GM21447 (cell line): ENCODE measurements around the gene TRPC6.

Source experiments
- ATAC-seq: cut with Tn5 transposase; IDR thresholded peaks from one replicate; pipeline ENCODE4 v1.9.1; 2021; ENCODE audit not compliant: unreplicated experiment

TRPC6 gene

GRCh38 chr11:101583251-101584128 lies at the start of gene TRPC6:
TSS of gene TRPC6 (minus strand) at chr11:101584007. CDS start at chr11:101583503, 504 bp downstream.
- no peak for ATAC-seq

DNA sequence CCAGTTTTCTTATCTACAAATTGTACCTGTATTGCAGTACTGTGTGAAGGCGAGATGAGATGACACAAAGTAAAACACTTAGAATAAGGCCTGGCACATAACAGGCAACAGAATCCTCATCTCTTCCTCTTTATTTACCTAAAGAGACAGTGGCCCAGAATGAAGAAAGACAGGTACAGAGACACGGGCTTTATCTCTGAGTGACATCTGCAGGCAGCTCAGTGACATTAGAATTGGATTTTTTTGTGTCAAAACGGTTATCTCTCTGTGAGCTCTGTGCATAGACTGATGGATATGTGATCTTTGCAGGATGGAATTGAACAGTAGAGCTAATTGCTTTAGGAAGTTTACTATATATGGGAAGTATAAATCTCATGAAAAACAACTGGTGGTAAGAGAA lies 36.2 kb upstream of the TRPC6 start:
- no peak for ATAC-seq

DNA sequence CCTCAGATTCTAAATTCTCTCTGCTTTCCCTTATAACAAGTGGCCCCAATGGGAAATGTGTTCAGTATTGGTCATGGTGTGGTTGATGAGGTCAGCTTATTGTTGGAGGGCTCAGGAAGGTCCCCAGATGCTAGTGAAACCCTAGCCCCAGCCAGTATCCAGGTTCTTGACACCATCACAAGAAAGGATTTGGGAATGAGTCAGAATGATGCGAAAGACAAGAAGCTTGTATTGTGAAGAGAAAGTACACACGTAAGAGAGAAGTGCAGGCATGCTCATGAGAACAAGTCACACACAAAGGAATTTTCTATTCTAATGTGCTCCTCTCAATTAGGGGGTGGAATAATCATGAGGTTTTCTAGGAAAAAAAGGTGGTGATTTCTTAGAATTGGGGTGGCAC lies 34.9 kb upstream of the TRPC6 start:
- no peak for ATAC-seq

DNA sequence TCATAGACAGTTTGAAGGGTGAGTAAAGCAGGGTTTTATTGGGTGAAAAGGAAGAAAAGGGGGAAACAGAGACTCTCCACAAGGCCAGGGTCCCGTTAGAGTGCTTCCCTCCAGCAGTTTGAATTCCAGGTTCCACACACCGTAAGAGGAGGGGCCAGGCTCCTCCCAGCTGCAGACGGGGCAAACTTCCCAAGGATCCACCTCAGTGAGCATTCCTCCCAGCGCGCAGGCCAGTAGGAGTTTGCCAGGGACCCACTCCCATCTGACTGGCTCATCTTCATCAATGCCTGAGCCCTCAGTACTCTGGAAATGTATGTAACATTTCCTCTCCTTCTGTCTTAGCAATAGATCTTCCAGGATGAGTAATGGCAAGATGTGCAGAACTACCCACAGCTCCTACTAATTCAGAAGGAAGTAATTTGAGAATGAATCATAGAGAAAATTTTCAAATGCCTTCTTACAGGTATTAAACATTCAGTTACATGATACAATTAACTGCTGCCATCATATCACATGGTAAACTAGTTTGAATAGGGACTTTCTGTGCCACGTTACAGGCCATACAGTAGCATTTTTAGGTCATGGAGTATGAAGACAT lies 34.0 kb upstream of the TRPC6 start:
- ATAC-seq = no peak

DNA sequence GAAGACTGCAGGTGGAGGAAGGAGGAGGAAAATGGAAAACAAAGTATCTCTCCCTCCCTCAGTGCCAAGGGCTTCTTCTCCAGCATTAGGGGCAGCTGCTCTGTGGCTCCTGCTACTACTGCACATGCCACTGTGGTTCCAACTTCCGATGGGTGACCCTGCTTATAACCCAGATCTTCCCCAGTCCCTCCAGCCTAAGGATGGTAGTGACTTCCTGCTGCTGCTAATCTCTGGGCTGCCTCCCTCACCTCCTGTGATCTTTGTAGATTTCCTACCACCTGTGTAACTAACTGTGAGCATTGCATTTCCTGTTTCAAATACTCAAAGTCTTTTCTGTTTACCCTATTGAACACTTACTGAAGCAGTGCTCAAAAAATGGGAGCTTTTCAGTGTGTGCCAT lies 28.7 kb upstream of the TRPC6 start:
- no peak for ATAC-seq

- no peak for ATAC-seq
Measured at GRCh38 chr11:101600924-101601323, 17.1 kb upstream of the TRPC6 start.

DNA sequence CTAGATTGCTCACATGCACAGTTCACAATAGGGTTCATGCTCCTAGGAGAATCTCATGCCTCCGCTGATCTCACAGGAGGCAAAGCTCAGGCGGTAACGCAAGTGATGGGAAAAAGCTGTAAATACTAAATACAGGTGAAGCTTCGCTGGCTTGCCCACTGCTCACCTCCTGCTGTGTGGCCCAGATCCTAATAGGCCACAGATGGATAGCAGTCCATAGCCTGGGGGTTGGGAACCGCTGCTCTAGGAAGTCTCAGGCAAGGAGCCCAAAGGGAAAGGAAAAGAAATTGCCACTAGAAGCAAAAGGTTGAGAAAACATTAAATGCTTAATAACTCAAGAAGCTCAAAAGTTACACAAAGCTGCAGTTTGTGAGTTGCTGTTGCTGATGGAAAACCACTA lies 3.2 kb upstream of the TRPC6 start:
- no peak for ATAC-seq

- ATAC-seq = no peak
Measured at GRCh38 chr11:101584655-101585054, 848 bp upstream of the TRPC6 start.

- no peak for ATAC-seq
Measured at GRCh38 chr11:101584129-101584515, 315 bp upstream of the TRPC6 start.

DNA sequence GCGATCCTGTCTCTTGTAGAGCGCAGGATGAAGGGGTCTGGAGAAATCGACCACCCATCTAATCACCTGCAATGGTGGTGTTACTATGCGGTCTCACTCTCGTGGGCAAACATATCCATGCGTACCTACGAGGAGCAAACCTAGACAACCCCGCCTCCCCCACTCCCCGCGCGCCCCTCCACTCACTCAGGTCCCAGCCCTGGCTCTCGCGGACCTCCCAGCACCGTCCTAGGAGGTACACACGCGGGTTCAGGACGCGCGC lies 887 bp downstream of the TRPC6 start:
- ATAC-seq = no peak

DNA sequence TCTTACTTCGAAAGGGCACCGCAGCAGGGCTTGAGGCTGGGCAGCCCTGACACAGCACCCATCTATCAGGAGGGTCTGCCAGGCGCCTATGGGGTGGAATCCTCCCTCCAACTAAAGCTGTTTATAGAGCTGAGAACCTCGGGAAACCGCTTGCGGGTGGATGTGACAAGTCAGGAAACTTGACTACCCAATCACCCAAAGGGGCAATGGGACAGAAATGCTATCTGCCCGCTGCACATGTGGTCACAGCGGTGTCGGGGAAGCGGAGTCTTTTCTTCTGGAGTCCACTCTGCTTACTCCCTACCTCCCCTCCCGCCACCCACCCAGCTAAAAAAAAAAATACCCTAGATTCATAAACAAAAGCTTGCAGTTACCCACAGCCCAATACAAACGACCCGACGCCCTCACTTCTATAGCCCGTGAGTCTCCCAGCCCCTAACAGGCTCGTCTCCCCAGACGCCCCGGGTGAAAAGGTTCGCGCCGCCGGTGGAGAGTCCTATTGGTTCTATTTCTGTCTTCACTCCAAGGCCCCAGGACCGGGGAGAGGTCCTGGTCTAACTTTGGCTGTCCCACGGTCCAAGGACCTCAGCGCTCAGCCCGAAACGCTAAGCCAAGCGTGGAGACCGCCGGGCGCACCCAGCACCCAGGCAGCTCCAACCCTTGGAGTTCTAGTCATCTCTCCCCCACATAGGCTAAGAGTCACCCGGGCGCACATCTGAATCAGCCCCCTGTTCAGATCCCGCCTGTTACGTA lies 1.4 kb downstream of the TRPC6 start:
- no peak for ATAC-seq

- ATAC-seq = no peak
Measured at GRCh38 chr11:101577461-101577860, 6.3 kb downstream of the TRPC6 start.

DNA sequence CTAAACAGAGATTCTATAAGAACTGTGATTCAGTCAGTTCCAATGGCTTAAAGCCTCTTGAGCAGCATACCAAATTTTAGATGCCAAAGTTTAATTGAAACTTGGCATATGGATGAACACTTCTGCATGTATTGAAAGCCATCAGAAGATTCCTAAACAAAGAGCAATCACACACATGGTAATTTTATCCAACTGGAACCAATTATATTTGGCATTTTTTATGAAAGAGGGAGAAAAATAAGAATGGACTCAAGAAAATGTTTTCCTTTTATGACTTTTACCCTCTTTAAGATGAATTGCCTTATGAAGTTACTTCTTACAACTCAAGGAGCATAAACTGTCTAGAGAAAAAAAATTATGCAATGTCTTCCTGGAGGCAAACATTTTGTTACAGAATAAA lies 7.4 kb downstream of the TRPC6 start:
- ATAC-seq = no peak

DNA sequence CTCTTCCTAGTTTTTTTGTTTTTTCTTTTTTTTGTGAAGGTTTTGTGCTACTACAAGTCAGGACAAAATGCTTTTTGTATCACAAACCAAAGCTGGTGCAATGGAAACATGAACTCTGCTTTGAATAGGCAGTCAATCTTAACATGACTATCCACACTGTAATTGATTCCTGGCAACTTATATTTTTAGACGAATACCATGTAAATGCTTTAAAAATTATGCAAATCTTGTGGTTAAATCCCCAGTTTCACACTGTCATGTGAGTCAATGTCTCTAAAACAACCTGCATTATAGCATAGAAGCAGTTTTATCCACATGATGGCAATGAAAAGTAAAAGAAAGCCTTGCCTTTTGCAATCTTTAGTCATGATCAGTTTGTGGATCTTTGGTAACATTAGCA lies 8.9 kb downstream of the TRPC6 start:
- no peak for ATAC-seq

DNA sequence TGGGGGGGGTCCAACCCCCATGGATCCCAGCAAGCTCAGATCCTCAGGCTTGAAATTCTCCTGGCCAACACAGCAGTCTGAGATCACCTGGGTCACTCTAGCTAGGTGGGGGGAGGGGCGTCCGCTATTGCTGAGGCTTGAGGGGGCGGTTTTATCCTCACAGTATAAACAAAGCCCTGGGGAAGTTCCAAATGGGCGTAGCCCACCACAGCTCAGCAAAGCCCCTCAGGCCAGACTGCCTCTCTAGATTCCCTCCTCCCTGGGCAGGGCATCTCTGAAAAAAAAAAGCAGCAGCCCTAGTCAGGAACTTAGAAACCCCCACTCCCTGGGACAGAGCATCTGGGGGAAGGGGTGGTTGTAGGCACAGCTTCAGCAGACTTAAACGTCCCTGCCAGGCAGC lies 16.7 kb downstream of the TRPC6 start:
- ATAC-seq = no peak

- no peak for ATAC-seq
Measured at GRCh38 chr11:101566626-101567025, 17.2 kb downstream of the TRPC6 start.

DNA sequence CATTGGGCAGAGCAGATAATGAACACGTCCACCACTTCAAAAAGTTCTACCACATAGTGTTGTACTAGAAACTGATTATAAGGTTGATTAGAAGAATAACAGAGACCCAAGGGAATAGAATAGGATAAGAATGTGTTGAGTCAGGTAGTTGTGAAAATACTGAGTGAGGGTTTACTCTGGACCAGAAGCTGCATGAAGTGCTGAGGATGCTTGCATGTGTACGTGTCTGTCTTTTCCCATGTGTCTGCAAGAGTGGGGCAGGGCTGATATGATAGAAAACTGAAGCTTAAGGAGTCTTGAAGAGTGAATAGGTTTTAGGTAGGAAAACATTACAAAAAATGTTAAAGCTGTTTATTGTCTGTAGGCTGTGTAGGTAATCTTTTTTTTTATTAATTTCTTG lies 20.6 kb downstream of the TRPC6 start:
- no peak for ATAC-seq

- ATAC-seq = no peak
Measured at GRCh38 chr11:101555366-101555765, 28.4 kb downstream of the TRPC6 start.

DNA sequence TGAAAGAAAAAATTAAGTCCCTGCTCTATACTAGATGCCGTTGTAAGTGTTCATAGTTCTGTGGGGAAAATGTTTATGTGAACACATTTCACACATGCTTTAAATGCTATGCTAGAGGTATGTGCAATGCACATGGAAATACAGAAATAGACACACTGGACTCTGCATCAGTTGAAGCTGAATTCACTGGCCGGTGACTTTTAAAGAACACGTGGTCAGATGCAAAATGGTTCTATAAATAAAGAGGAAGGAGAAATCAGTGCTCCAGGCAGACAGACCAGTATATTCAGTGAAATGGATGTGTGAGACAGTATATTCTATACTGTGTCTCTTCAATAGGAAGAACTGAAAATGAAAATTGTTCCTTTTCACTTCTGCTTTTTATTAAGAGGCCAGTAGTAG lies 29.9 kb downstream of the TRPC6 start:
- peak; percentile 98 for ATAC-seq

DNA sequence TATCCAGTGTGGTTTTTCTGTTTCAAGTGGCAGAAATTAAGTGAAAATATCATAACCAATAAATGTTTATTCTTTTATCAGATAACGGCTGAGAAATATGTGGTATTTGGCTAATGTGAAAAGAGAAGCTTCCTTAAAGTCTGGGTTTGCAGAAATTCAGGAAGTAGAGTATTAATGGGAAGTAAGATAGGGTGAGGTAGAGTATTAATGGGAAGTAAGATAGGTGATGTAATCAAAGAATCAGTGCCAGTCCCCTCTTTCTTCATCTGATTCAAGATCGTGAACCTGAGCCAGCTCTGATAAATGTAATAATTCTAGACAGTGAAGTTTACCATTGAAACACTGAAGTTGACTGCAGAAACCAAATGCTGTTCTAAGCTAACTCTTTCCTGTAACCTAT lies 30.9 kb downstream of the TRPC6 start:
- no peak for ATAC-seq

DNA sequence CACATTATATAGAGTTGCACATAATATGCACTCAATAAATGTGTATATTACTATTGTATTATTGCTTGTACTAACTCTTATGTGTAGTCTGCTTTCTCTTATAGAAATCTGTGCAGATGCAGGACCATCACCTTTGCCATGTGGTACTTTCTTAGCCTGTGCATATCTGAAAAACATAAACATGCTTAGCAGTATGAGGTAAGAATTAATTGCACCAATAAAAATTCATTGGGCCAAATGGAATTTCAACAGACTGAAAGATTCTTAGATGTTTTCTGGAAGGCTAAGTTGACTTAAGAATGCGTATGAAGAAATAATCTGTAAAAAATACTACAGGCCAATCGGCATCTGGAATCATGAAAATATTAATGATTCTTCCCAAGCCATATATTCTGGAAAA lies 55.3 kb downstream of the TRPC6 start:
- ATAC-seq = no peak

DNA sequence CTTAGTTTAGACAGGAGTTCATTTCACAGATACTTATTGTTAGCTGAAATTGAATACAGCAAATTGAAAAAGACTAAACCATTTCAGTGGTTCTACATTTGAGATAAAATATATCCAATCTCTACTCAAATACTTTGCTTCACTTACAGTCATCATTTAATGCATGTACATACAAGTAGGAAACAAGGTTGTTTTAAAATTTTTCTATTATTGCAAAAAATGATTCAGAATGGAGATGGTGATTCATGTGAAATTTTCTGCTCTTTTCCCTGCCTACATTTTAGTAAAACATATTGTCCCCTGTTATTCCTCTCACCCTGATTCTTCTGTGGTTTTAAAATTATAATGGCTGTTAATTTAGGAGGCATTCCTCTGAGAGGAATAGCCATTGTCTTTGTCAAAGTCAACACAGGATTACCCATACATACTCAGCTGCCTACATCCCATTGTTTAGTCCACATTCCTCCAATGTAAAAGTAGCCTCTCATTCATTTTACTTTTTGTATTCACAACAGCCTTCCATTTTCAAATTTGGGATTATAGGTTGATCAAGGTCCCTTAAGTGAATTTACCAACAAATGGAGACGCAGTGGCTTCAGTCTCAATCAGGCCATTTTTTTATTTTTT lies 60.1 kb downstream of the TRPC6 start:
- ATAC-seq = no peak
